Renal pelvis (tissue), 12 donors: Measurements from ENCODE around the gene SRD5A1. TPM values are rescaled to one million over a fixed set of nuclear protein-coding genes. Genes with fewer than 3 reads are reported as not detected.

Experiments
- DNase-seq: peaks from one replicate; pipeline ENCODE4 v3.0.0-alpha.2; 2013
- long read RNA-seq, 16 experiments: transcript quantifications; one replicate each; lab custom pipeline, GENCODE V29; 2026
- polyA plus RNA-seq, 3 donors: library from polyadenylated mRNA; unstranded; fragments of 120-200 nt; gene quantifications; one replicate each; pipeline ENCODE4 v1.2.1, GENCODE V29; 2013; ENCODE audit not compliant: insufficient read length in 3 of 3

SRD5A1 gene, protein sequence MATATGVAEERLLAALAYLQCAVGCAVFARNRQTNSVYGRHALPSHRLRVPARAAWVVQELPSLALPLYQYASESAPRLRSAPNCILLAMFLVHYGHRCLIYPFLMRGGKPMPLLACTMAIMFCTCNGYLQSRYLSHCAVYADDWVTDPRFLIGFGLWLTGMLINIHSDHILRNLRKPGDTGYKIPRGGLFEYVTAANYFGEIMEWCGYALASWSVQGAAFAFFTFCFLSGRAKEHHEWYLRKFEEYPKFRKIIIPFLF
- 10 to 100 TPM; 11.6 to 12.5 (median 11.7) TPM for polyA plus RNA-seq
- long read RNA-seq, donor 1, full-length matches to known transcripts = 5 of 13 reads
- long read RNA-seq, donor 1, partial matches to known transcripts = 8 of 13 reads
- long read RNA-seq, donor 1, other reads (novel, unspliced or antisense) = 0 of 13 reads
- long read RNA-seq, donor 2, full-length matches to known transcripts = 8 of 8 reads
- long read RNA-seq, donor 2, partial matches to known transcripts = 0 of 8 reads
- long read RNA-seq, donor 2, other reads (novel, unspliced or antisense) = 0 of 8 reads
- long read RNA-seq, donor 3, full-length matches to known transcripts = 2 of 2 reads
- long read RNA-seq, donor 3, partial matches to known transcripts = 0 of 2 reads
- long read RNA-seq, donor 3, other reads (novel, unspliced or antisense) = 0 of 2 reads
- long read RNA-seq, donor 4, full-length matches to known transcripts = 5 of 5 reads
- long read RNA-seq, donor 4, partial matches to known transcripts = 0 of 5 reads
- long read RNA-seq, donor 4, other reads (novel, unspliced or antisense) = 0 of 5 reads
- long read RNA-seq, donor 5, full-length matches to known transcripts = 3 of 3 reads
- long read RNA-seq, donor 5, partial matches to known transcripts = 0 of 3 reads
- long read RNA-seq, donor 5, other reads (novel, unspliced or antisense) = 0 of 3 reads
- long read RNA-seq, donor 6, full-length matches to known transcripts = 1 of 1 reads
- long read RNA-seq, donor 6, partial matches to known transcripts = 0 of 1 reads
- long read RNA-seq, donor 6, other reads (novel, unspliced or antisense) = 0 of 1 reads
- long read RNA-seq, donor 7, full-length matches to known transcripts = 8 of 8 reads
- long read RNA-seq, donor 7, partial matches to known transcripts = 0 of 8 reads
- long read RNA-seq, donor 7, other reads (novel, unspliced or antisense) = 0 of 8 reads
- long read RNA-seq, donor 8, full-length matches to known transcripts = 6 of 6 reads
- long read RNA-seq, donor 8, partial matches to known transcripts = 0 of 6 reads
- long read RNA-seq, donor 8, other reads (novel, unspliced or antisense) = 0 of 6 reads
- long read RNA-seq, donor 9, full-length matches to known transcripts = 9 of 9 reads
- long read RNA-seq, donor 9, partial matches to known transcripts = 0 of 9 reads
- long read RNA-seq, donor 9, other reads (novel, unspliced or antisense) = 0 of 9 reads
- long read RNA-seq, donor 10, full-length matches to known transcripts = 2 of 24 reads
- long read RNA-seq, donor 10, partial matches to known transcripts = 22 of 24 reads
- long read RNA-seq, donor 10, other reads (novel, unspliced or antisense) = 0 of 24 reads
- long read RNA-seq, donor 11, full-length matches to known transcripts = 5 of 5 reads
- long read RNA-seq, donor 11, partial matches to known transcripts = 0 of 5 reads
- long read RNA-seq, donor 11, other reads (novel, unspliced or antisense) = 0 of 5 reads
- long read RNA-seq, donor 12, full-length matches to known transcripts = 7 of 7 reads
- long read RNA-seq, donor 12, partial matches to known transcripts = 0 of 7 reads
- long read RNA-seq, donor 12, other reads (novel, unspliced or antisense) = 0 of 7 reads
- long read RNA-seq, donor 13, full-length matches to known transcripts = 2 of 2 reads
- long read RNA-seq, donor 13, partial matches to known transcripts = 0 of 2 reads
- long read RNA-seq, donor 13, other reads (novel, unspliced or antisense) = 0 of 2 reads
- long read RNA-seq, donor 14, full-length matches to known transcripts = 9 of 9 reads
- long read RNA-seq, donor 14, partial matches to known transcripts = 0 of 9 reads
- long read RNA-seq, donor 14, other reads (novel, unspliced or antisense) = 0 of 9 reads
- long read RNA-seq, donor 15, full-length matches to known transcripts = 7 of 15 reads
- long read RNA-seq, donor 15, partial matches to known transcripts = 8 of 15 reads
- long read RNA-seq, donor 15, other reads (novel, unspliced or antisense) = 0 of 15 reads
- long read RNA-seq, donor 16, full-length matches to known transcripts = 6 of 6 reads
- long read RNA-seq, donor 16, partial matches to known transcripts = 0 of 6 reads
- long read RNA-seq, donor 16, other reads (novel, unspliced or antisense) = 0 of 6 reads

DNA sequence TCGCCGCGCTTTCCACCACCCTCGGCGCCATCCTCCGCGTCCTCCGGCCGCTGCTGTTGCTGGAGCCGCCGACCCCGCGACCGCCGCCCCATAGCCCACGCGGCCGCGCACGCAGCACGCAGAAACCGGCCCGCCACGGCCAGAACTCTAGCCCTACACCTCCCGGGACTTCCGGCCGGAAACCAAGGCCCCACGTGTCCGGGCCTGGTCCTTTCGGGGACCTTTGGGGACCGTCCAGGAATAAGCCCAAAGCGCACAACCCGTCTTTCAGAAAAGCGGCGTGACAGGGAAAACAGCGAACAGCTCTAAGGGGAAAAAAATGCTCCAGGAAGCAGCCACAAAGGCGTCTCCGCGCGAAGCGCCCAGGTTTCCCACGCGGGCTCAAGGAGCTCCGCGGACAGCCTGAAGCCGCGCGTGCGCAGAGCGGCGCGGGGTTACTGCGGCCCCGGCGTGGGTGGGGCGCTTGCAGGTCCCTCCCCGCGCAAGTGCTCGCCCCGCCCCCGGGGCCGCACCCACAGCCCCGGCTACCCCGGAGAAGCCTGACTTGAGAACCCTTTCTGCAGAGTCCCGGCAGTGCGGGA, at the start of gene SRD5A1, which contains the start of gene NSUN2:
SRD5A1 (plus strand) TSS at position 553 of the 581 bp plus-strand sequence. CDS start 137 bp downstream, outside the sequence.
NSUN2 (minus strand) TSS at position 157 of the 581 bp plus-strand sequence; CDS start at position 92, 65 bp downstream.
- DNase-seq = peak; percentile 89

DNA sequence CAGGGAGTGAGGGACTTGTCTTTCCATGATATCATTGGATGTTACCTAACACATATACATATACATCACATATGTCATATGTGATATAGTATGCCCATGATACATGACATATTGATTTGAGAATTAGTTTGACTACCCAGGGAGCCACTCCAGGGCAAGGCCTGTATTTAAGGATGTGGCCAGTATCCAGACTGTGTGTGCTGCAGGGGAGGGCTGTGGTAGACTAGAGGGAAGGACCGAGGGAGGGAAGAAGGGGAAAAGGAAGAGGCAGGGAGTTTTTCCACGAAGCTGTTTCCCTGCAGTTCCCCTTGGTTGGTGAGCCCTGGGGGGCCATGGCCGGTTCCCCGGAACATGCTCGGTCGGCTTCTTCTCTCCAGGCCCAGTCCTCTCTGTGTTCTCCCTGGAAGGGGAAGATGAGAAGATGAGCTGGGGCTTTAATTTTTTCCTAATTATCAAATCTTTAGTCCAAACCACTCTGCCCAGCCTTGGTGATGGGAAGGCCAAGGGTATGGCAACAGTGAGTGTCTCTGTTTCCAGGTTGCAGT, 49.1 kb upstream of the SRD5A1 start:
- no peak for DNase-seq

DNA sequence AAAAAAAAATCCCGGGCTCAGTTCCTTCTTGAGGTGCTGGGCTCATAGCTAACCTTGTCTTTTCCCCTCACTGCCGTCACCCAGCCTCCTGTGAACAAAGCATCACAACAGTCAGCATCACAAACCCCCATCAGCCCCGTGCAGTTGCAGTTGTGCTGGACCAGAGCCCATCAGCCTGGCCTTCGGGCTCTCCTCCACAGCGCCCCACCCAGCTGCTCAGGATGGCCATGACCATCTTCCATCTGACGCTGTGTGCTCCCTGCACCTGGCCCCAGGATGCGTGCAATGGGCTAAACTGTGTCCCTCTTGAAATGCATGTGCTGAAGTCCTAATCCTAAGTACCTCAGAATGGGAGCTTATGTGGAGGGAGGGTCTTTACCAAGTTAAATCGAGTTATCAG, 48.5 kb upstream of the SRD5A1 start:
- no peak for DNase-seq

DNA sequence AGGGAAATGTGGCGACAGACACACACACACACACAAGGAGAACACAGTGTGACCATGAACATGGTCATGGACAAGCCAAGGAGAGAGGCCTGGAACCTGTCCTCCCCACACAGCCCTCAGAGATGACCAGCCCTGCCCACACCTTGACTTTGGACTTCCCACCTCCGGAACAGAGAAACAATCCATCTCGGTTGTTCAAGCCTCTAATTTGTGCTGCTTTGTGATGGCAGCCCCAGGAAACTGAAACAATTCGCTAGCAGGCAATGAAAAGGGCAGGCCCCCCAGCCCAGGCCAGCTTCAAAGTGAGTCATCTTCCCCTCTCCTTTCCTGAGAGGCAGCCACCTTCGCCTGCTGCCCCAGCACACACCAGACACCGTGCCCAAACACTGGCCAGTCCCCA, 48.1 kb upstream of the SRD5A1 start:
- no peak for DNase-seq

DNA sequence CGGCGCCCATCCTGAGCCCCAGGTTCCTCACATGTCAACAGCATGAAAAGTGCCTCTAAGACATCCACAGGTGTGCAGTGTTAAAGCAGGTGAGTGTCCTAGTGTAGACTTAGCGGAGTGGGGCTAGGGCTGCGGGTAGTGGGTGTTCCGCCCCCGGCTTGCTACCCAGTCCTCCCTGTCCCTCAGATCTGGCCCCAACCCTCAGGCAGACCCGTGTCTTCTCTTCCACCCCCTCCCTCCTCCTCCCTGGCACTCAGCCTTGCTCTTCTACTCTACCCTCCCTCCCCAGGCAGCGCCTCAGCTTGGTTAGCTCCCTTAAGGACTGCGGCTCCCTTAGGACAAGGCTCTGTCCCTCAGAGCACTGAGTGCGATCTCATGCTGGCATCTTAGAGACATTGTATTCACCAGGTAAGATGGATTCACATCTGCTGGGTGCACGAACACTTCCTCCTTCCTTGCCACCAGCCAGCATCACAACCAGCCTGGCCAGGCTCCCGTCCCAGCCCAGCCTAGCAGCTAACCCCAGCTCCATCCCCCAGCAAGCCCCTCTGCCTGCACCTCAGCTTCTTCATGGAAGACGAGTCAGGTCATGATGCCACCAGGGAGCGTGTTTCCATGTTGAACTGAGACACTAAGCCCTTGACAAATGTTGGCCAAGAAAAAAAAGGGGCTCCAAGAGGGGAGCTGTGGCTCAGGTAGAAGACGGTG, 47.1 kb upstream of the SRD5A1 start:
- no peak for DNase-seq

DNA sequence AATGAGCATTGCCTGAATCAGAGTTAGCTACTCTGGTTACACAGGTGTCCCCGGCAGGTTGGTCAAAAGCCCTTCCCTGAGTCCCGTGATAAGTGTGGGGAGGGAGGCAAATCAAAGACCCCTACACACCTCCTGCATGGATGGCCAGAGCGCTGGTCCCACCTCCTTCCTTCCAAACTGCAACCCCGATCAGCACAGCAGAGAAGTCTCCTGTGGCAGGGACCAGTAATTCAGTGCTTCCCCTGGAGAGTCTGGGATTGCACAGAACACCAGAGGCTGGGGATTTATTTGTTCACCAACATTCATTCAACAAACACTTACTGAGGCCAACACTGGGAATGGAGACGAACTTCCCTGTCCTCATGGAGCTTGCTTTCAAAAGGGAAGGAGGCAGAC, 46.6 kb upstream of the SRD5A1 start:
- no peak for DNase-seq

DNA sequence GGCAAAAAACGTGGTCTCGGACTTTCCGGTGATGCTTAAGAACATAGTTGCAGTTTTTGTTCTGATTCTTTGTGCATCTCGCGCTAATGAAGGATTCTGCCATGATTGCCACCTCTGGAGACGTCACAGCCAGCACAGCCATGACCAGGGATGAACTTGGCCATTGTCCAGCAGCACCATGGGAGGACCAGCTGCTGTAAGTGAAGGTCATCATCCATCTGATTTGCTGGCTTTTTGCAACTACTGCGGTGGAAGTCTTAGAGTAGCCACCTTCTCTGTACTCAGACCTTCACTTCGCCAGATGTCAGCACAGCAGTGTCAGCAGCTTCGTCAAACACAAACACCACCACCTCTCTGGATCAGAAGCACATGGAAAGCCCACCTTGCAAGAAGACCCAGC, 46.1 kb upstream of the SRD5A1 start:
- DNase-seq = no peak

DNA sequence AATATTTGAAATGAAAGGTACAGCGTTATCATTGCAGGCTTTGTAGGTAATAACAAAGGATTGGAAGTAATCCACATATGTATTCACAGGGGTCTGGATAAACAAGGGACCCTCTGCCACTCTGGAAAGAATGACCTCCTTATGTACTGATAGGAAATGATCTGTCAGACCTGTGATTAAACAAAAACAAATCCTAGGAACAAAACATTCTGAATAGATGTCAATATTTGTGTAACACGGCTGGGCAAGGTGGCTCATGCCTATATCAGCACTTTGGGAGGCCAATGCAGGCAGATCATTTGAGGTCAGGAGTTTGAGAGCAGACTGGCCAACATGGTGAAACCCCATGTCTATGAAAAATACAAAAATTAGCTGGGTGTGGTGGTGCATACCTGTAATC, 42.7 kb upstream of the SRD5A1 start:
- DNase-seq = no peak

DNA sequence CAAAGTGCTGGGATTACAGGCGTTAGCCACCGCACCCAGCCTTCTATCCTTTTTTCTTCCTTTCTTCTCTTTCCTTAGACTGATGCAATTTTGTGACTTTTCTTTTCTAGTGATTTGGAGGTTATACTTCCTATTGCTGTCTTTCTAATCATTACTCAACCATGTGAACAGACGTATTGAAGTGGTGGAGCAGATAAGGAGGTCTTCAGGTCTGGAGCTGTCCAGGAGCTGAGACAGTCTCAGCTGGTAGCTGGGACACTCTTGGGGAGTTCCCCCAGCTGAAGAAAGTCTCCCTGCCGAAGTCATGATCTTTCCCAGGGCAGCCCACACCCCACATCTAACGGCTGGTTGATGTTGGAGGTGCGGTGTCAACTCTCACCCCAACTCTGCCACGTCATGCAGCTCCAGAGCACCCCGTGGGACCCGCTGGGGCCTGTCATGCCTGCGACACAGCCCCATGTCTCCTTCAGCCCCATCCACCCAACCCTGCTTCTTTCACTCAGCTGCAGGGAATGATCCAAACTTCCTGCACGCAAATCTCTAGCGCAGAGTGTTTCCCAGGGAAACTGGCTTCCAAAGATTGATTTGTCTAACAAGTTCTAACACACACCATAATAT, 41.5 kb upstream of the SRD5A1 start:
- no peak for DNase-seq

DNA sequence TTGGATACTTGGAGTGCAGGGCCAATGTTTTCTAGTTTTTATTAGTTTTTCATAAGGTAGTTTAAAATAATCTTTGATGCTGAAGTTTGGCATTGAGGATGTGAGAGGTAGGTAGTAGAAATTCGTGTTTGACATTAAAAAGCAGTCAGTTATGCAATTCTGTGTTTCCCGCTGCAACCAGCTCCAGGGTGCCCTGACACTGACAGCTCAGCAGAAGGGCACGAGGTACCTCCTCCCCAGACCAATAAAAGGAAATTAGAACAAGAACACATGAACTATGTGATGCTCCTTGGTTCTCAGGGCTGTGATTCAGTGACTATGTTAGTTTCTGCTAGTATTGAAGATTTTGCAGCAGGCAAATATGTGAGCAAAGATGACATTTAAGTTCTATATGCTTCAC, 40.6 kb upstream of the SRD5A1 start:
- DNase-seq = no peak

DNA sequence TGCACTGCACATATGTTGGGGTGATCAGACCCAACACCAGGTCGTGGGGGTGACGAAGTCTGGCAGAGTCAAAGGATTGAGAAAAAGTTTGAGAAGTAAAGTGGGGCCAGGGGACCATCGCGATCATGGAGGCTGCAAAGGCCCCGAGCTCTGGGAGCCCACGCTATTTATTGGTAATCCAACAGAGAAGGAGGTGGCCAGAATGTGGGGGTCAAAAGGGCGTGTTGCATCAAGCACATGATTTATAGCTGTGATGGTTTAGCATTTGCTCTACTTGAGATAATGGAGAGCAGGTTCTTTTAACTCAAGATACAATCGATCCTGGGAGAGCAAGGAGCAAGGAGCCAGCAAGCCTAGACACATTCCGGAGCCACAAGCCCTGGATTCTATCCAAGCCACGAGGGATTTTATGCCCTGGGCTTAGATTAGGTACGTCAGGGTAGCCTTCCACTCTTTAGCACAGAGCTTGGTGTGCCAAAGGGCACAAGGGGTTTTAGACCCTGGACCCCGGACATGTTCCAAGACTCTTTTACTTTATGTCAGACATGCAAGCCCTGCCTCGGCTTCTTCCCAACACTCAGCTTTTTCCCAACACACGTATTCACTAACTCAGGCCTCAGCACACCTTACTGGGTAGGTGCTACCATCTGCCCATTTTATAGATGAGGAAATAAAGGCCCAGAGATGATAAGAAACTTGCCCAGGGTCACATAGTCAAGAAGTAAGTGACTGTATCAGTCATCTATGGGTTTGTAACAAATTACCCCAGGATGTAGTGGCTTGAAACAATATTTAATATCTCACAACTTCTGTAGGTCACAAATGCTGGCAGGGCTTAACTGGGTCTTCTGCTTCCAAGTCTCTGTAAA, 39.9 kb upstream of the SRD5A1 start:
- DNase-seq = no peak

DNA sequence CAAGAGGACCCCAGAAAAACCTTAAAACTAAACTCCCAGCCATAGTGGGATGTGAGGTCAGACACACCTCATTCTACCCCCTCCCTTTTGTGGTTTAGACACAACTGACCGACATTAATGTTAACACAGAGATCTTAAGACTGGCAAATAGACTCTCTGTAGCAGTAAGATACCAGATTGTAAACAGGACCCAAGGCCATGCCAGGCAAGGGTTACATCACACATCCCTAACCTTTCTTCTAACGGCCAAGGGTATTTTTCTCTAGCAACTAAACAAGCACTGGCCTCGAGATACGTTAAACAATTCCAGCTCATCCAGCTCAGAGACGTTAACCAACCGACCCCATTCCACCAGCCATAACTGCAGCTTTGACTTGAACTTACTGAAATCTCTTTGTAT, 39.2 kb upstream of the SRD5A1 start:
- no peak for DNase-seq

DNA sequence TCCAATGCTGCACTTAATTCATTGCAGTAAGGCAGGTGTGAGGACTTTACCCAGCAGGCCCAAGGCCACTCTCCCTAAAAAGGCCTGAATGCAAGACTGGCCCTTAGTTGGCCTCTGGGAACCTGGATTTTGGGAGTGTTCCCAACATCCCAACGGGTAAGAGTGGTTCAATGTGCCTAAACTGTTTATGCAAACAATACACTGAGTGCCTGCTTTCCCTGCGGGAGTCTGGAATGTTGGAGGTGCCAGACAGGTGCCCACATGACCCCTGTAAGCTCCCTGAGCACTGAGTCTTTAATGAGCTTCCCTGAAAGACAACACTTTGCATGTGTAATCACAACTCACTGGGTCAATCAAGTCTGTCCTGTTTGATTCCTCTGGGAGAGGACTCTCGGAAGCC, 37.8 kb upstream of the SRD5A1 start:
- no peak for DNase-seq

DNA sequence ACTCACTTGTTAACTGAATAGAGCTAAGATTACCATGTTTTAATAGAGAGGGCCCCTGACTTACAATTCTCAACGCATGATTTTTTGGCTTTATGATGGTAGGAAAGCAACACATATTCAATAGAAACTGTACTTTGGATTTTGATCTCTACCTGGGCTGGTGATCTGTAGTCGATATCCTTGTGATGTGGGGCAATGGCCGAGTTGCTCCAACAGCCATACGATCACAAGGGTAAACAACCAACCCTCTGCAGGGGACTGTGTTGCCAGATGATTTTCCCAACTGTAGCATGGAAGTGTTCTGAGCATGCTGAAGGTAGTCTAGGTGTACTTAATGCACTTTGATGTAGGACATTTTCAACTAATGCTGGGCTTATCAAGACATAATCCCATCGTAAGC, 36.9 kb upstream of the SRD5A1 start:
- DNase-seq = no peak

DNA sequence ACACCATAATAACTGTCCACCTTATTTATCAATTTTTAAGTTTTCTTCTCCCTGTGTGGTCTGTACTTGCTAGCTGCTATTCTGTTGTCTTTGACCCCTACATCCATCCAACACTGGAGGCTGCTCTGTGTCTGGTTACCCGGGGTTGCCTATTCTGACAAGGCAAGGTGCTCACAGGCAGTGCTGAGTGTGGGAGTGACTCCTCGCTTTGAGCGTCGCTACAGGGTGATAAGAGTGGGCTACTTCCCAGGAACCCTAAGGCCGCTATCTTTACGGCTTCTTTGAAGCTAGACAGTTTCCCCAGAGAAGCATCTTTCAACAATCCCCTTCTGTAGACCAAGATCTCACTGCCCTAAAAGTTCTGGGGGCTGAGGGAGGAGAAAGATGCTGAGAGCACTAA, 35.7 kb upstream of the SRD5A1 start:
- DNase-seq = no peak

DNA sequence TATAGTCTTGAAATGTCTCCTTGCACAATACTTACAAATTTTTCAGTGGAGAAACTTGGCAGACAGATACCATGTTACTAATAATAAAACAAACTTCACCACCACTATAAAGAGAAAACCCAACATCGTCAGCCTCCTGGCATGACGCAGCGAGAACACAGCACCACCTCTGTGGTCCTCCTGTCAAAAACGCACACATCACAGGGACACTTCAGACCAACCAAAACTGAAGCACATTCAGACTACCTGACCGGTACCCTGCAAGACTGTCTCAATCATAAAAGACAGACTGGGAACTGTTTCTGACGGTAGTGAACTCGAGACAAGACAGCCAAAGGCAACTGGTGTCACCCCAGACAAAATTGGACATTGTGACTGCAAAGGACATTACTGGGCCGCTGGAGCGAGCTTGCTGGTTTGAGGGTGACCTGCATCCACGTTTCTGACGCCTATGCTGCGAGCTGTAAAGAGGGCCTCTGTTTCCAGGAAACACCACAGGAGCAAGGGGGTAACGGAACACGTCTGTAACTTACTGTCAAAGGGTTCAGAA, 34.8 kb upstream of the SRD5A1 start:
- no peak for DNase-seq
